ENCODE results near the gene TUBA1A. TPM values are rescaled to one million over a fixed set of nuclear protein-coding genes. Genes with fewer than 3 reads are reported as not detected.
A peak's percentile ranks its signal among the peaks of the same experiment; 100 is the strongest.

The TUBA1A gene
- total RNA-seq (94.3 TPM), polyA plus RNA-seq (ENCODE audit: insufficient read depth, low read depth, low replicate concordance) (128 TPM)
- long read RNA-seq, donor 1, transcript TUBA1A-206 (2 exons, 696 nt), result minor isoform, 6 of 229 reads
- long read RNA-seq, donor 1, transcript TUBA1A-207 (3 exons, 1,384 nt), result minor isoform, 10 of 229 reads
- long read RNA-seq, donor 1, transcript TUBA1A-202 (4 exons, 1,915 nt), result major isoform, 179 of 229 reads
- long read RNA-seq, donor 1, partial matches to known transcripts, result 32 of 229 reads
- long read RNA-seq, donor 1, other reads (novel, unspliced or antisense), result 0 of 229 reads
- long read RNA-seq, donor 2, transcript TUBA1A-202 (4 exons, 1,915 nt), result major isoform, 192 of 212 reads
- long read RNA-seq, donor 2, transcript TUBA1A-207 (3 exons, 1,384 nt), result minor isoform, 13 of 212 reads
- long read RNA-seq, donor 2, partial matches to known transcripts, result 0 of 212 reads
- long read RNA-seq, donor 2, other reads (novel, unspliced or antisense), result 0 of 212 reads
- long read RNA-seq, donor 3, transcript TUBA1A-202 (4 exons, 1,915 nt), result major isoform, 186 of 215 reads
- long read RNA-seq, donor 3, transcript TUBA1A-207 (3 exons, 1,384 nt), result minor isoform, 9 of 215 reads
- long read RNA-seq, donor 3, partial matches to known transcripts, result 7 of 215 reads
- long read RNA-seq, donor 3, other reads (novel, unspliced or antisense), result 0 of 215 reads
- long read RNA-seq, donor 4, transcript TUBA1A-202 (4 exons, 1,915 nt), result major isoform, 116 of 129 reads
- long read RNA-seq, donor 4, transcript TUBA1A-207 (3 exons, 1,384 nt), result minor isoform, 5 of 129 reads
- long read RNA-seq, donor 4, partial matches to known transcripts, result 0 of 129 reads
- long read RNA-seq, donor 4, other reads (novel, unspliced or antisense), result 0 of 129 reads
- long read RNA-seq, donor 5, transcript TUBA1A-202 (4 exons, 1,915 nt), result major isoform, 14 of 16 reads
- long read RNA-seq, donor 5, partial matches to known transcripts, result 0 of 16 reads
- long read RNA-seq, donor 5, other reads (novel, unspliced or antisense), result 0 of 16 reads
- long read RNA-seq, donor 6, transcript TUBA1A-202 (4 exons, 1,915 nt), result major isoform, 327 of 375 reads
- long read RNA-seq, donor 6, transcript TUBA1A-205 (3 exons, 673 nt), result minor isoform, 11 of 375 reads
- long read RNA-seq, donor 6, transcript TUBA1A-207 (3 exons, 1,384 nt), result minor isoform, 24 of 375 reads
- long read RNA-seq, donor 6, partial matches to known transcripts, result 5 of 375 reads
- long read RNA-seq, donor 6, other reads (novel, unspliced or antisense), result 0 of 375 reads
- long read RNA-seq, donor 7, transcript TUBA1A-201 (4 exons, 1,887 nt), result minor isoform, 8 of 119 reads
- long read RNA-seq, donor 7, transcript TUBA1A-202 (4 exons, 1,915 nt), result major isoform, 87 of 119 reads
- long read RNA-seq, donor 7, transcript TUBA1A-207 (3 exons, 1,384 nt), result minor isoform, 6 of 119 reads
- long read RNA-seq, donor 7, partial matches to known transcripts, result 2 of 119 reads
- long read RNA-seq, donor 7, other reads (novel, unspliced or antisense), result 16 of 119 reads
- long read RNA-seq, donor 8, transcript TUBA1A-202 (4 exons, 1,915 nt), result major isoform, 223 of 252 reads
- long read RNA-seq, donor 8, transcript TUBA1A-207 (3 exons, 1,384 nt), result minor isoform, 15 of 252 reads
- long read RNA-seq, donor 8, transcript TUBA1A-205 (3 exons, 673 nt), result minor isoform, 6 of 252 reads
- long read RNA-seq, donor 8, transcript TUBA1A-206 (2 exons, 696 nt), result minor isoform, 6 of 252 reads
- long read RNA-seq, donor 8, partial matches to known transcripts, result 0 of 252 reads
- long read RNA-seq, donor 8, other reads (novel, unspliced or antisense), result 0 of 252 reads
- long read RNA-seq, donor 9, transcript TUBA1A-202 (4 exons, 1,915 nt), result major isoform, 97 of 111 reads
- long read RNA-seq, donor 9, transcript TUBA1A-201 (4 exons, 1,887 nt), result minor isoform, 5 of 111 reads
- long read RNA-seq, donor 9, partial matches to known transcripts, result 0 of 111 reads
- long read RNA-seq, donor 9, other reads (novel, unspliced or antisense), result 0 of 111 reads
- long read RNA-seq, donor 10, transcript TUBA1A-202 (4 exons, 1,915 nt), result major isoform, 132 of 153 reads
- long read RNA-seq, donor 10, transcript TUBA1A-205 (3 exons, 673 nt), result minor isoform, 6 of 153 reads
- long read RNA-seq, donor 10, transcript TUBA1A-207 (3 exons, 1,384 nt), result minor isoform, 6 of 153 reads
- long read RNA-seq, donor 10, partial matches to known transcripts, result 0 of 153 reads
- long read RNA-seq, donor 10, other reads (novel, unspliced or antisense), result 0 of 153 reads

GRCh38 chr12:49188916-49189367 is at the start of gene TUBA1A:
Gene TUBA1A, minus strand, starts transcription at chr12:49189080. Its CDS starts 101 bp downstream, at chr12:49188979.
- TF ChIP-seq, protein P1, sequence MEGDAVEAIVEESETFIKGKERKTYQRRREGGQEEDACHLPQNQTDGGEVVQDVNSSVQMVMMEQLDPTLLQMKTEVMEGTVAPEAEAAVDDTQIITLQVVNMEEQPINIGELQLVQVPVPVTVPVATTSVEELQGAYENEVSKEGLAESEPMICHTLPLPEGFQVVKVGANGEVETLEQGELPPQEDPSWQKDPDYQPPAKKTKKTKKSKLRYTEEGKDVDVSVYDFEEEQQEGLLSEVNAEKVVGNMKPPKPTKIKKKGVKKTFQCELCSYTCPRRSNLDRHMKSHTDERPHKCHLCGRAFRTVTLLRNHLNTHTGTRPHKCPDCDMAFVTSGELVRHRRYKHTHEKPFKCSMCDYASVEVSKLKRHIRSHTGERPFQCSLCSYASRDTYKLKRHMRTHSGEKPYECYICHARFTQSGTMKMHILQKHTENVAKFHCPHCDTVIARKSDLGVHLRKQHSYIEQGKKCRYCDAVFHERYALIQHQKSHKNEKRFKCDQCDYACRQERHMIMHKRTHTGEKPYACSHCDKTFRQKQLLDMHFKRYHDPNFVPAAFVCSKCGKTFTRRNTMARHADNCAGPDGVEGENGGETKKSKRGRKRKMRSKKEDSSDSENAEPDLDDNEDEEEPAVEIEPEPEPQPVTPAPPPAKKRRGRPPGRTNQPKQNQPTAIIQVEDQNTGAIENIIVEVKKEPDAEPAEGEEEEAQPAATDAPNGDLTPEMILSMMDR (IDR thresholded peaks at IDR 0.05; ENCODE audit: borderline replicate concordance, extremely low read depth, insufficient read depth), result no peak
- no peaks in the 10 kb centered on the region for H3K9me3 ChIP-seq (ENCODE audit: control insufficient read depth in 2 of 3, insufficient read depth in 1 of 3, low read length in 3 of 3)
- no peaks in the 10 kb centered on the region for H3K36me3 ChIP-seq (ENCODE audit: control insufficient read depth in 2 of 3, insufficient read depth in 3 of 3, low read length in 3 of 3)
- H3K9ac ChIP-seq (ENCODE audit: low read length in 3 of 3), result peak within 1 kb of the TSS; percentile 72 to 98 (median 92)
- H3K27ac ChIP-seq (ENCODE audit: low read depth in 2 of 2, low read length in 2 of 2), result peak within 1 kb of the TSS; percentile 97 to 99
- DNase-seq, result peak; percentile 96 to 99 (median 99)
- FAIRE-seq, result no peak
- intact Hi-C loops (cut with DNase I), result no loop called here
- peak within 1 kb of the TSS; percentile 78 to 87 (median 81) for H3K4me3 ChIP-seq (ENCODE audit: low read length in 3 of 3)
- peaks cover 0 to 2% (median 0%) of the 10 kb centered on the region in 3 donors for H3K4me1 ChIP-seq (ENCODE audit: control insufficient read depth in 2 of 3, insufficient read depth in 2 of 3, low read depth in 1 of 3, low read length in 3 of 3)
- H3K27me3 ChIP-seq (ENCODE audit: control insufficient read depth, insufficient read depth, low read length), result no peaks in the 10 kb centered on the region

DNA sequence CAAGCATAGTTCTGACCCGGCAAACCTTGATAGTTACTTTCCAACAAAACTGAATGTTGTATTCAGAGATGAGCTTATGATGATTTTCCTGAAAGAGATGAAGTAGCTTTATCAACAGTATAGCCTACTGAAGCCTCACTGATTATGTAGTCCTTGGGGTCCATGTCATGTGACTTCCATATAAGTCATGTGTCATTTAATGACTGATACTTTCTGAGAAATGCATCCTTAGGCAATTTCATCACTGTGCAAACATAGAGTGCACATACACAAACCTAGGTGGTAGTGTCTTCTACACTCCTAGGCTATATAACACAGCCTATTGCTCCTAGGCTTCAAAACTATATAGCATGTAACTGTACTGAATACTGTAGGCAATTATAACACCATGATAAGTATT is 47.5 kb upstream of the TUBA1A start:
- intact Hi-C loops (cut with DNase I), result no loop called here
- Histone ChIP-seq H3K27me3 (ENCODE audit: control insufficient read depth, insufficient read depth, low read length) (no peaks in the 10 kb centered on the region), H3K27ac (ENCODE audit: low read depth in 2 of 2, low read length in 2 of 2) (no peak overlapping the region), H3K4me3 (ENCODE audit: low read length in 3 of 3) (no peak overlapping the region), H3K36me3 (ENCODE audit: control insufficient read depth in 2 of 3, insufficient read depth in 3 of 3, low read length in 3 of 3) (no peaks in the 10 kb centered on the region), H3K4me1 (ENCODE audit: control insufficient read depth in 2 of 3, insufficient read depth in 2 of 3, low read depth in 1 of 3, low read length in 3 of 3) (peaks cover 0 to 13% (median 9%) of the 10 kb centered on the region in 3 donors), H3K9ac (ENCODE audit: low read length in 3 of 3) (no peak overlapping the region), H3K9me3 (ENCODE audit: control insufficient read depth in 2 of 3, insufficient read depth in 1 of 3, low read length in 3 of 3) (no peaks in the 10 kb centered on the region)
- no peak for FAIRE-seq
- TF ChIP-seq, protein P1 (IDR thresholded peaks at IDR 0.05; ENCODE audit: borderline replicate concordance, extremely low read depth, insufficient read depth), result no peak
- DNase-seq, result no peak
